TTC549 (cell line): Measurements from ENCODE around the gene MED16.
"Not testable (repeated sequence)": the region's sequence is repeated elsewhere in the genome, so short reads cannot be mapped to it uniquely, and the experiment has no call there.

Source experiments
- FAIRE-seq: peaks from 2 replicates; lab custom pipeline; 2012; peaks lifted over from hg19 to GRCh38; lab: Jason Lieb, UNC

The MED16 gene

GRCh38 chr19:911197-912033, 18.4 kb upstream of the MED16 start:
- no peak for FAIRE-seq

- FAIRE-seq, result no peak
Observed at GRCh38 chr19:907183-907853, 14.3 kb upstream of the MED16 start.

- FAIRE-seq, result no peak
Observed at GRCh38 chr19:906480-906879, 13.5 kb upstream of the MED16 start.

GRCh38 chr19:904545-904944, 11.6 kb upstream of the MED16 start:
- FAIRE-seq, result no peak

GRCh38 chr19:903266-903797, 10.3 kb upstream of the MED16 start:
- no peak for FAIRE-seq

- no peak for FAIRE-seq
Observed at GRCh38 chr19:902446-903226, 9.6 kb upstream of the MED16 start.

DNA sequence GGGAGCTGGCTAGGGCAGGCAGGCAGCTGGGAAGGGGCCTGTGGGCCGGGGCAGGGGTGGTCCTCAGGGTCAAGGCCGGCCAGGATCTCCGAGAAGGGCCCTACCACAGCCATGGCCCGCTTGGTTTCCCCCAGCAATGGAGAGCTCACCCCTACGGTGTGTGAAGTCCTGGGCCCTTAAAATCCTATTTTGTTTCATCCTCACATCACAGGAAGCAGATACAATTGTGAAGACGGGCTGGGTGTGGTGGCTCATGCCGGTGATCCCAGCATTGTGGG, 9.0 kb upstream of the MED16 start:
- FAIRE-seq, result no peak

DNA sequence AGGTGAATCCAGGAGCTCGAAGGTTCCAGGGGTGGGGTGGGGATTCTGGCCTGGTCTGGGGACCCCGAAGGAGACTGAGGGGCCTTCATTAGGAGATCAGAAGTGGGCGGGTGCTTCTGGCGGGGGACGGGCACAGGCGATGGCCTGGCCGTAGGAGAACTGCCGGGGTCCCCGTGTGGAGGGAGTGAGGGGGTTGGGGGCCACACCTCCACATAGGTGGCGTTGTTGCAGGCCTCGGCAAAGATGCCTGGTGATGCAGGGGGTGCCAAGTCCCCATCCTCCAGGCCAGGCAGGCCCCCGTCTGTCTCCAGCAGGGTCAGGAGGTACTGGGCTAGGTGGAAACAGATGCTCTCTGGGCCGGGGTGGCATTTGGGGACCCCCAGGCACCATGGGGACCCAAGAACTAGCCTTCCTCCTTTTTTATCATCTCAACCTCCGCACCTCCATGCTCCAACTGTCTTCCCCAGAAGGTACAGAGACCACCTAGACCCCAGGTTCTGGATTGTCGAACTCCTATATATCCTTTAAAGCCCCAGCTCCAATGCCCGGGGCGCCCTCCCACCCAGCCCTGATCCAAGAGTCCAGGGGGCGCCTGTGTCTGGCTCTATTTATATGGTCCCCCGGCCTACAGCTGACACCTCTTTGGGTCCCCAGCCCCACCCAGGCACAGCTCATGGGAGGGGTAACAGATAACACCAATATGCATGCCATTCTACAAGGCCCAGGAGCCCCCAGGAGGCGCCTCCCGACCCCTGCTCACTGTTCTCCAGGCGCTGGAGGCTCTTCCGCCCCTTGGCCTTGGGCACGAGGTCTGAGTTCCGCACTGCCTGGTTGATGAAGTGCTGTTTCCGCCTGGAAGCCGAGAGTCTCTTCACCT, 8.5 kb upstream of the MED16 start:
- FAIRE-seq, result no peak

- FAIRE-seq, result no peak
Observed at GRCh38 chr19:900302-901111, 7.5 kb upstream of the MED16 start.

DNA sequence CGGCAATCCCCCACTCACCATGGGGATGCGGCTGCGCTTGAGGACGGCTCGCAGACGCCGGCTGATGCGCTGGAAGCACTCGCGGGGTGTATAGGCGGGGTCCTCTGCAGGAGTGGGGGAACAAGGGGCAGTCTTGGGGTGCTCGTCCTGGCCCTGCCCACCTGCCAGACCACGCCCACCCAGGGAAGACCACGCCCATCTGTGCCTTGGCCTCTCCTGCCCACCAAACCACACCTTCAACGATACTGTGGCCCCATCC, 7.0 kb upstream of the MED16 start:
- no peak for FAIRE-seq

- FAIRE-seq, result no peak
Observed at GRCh38 chr19:899336-900042, 6.5 kb upstream of the MED16 start.

GRCh38 chr19:898663-899062, 5.7 kb upstream of the MED16 start:
- FAIRE-seq, result no peak

DNA sequence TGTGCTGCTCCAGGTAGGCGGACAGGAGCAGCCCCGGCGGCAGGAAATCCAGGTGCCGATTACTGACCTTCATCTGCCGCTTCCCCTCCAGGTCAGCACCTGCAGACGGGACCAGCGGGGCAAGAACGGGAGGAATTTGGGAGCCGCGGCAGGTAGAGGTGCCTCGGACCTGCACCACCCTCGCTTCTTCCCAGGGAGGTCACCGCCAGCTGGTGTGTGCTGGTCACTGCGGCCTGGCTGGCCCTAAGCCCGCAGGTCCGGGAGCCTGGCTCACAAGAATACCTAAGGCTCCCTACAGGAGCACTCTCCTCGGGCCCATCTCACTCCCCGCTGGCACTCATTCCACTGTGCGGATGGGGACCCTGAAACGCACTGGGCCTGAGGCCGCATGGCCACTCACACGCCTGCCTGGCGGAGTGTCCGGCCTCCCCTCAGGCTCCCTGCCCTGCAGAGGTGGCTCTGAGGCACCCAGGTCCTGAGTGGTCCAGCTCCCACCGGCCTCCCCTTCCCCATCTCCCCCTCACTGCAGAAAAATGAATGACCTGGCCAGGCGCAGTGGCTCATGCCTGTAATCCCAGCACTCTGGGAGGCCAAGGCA, 4.6 kb upstream of the MED16 start:
- FAIRE-seq, result no peak

- no peak for FAIRE-seq
Observed at GRCh38 chr19:896999-897398, 4.0 kb upstream of the MED16 start.

GRCh38 chr19:896434-896833, 3.4 kb upstream of the MED16 start:
- FAIRE-seq, result no peak

GRCh38 chr19:892243-892893, 619 bp downstream of the MED16 start:
- no peak for FAIRE-seq

- not testable (repeated sequence) for FAIRE-seq
Observed at GRCh38 chr19:891421-892200, 1.4 kb downstream of the MED16 start.

DNA sequence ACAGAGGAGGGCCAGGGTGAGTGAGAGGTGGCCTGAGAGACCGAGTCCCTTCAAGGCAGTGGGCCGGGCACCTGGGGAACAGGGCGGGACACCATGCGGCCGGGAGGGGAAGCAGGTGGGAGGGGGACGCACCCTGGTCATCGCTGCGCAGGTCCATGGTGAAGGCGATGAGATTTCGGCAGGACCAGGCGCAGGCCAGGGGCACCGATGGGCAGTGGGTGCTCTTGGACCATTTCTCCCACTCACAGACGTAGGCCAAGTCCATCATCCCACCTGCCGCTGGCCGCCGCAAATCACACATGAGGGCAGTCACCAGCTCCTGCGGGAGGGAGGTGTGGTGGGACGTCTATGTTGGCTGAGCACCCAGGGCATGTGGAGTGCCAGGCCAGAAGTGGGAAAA, 2.2 kb downstream of the MED16 start:
- FAIRE-seq, result no peak

GRCh38 chr19:889662-890295, 3.2 kb downstream of the MED16 start:
- no peak for FAIRE-seq
